PC-3 (cell line): ENCODE results near the gene ACKR3.

Experiments used
- EZH2 ChIP-seq: fragments of 300-600 bp; sonication (generic); IDR thresholded peaks from one replicate; pipeline ENCODE4 v1.6.1; 2017; ENCODE audit warnings: antibody characterized with exemption, mild to moderate bottlenecking, low read length; ENCODE audit not compliant: unreplicated experiment
- EZH2phosphoT487 ChIP-seq: fragments of 300-600 bp; sonication (generic); IDR thresholded peaks from 2 replicates; pipeline ENCODE4 v1.6.1; 2018; ENCODE audit warnings: mild to moderate bottlenecking, antibody characterized with exemption, low read length, borderline replicate concordance
- TF ChIP-seq, protein P1 (sequence below): fragments of 300-600 bp; sonication (generic); conservative IDR thresholded peaks from 2 replicates; pipeline ENCODE4 v1.5.1; 2017; ENCODE audit warnings: antibody characterized with exemption, low read depth, mild to moderate bottlenecking, low read length

- TF ChIP-seq, protein P1, sequence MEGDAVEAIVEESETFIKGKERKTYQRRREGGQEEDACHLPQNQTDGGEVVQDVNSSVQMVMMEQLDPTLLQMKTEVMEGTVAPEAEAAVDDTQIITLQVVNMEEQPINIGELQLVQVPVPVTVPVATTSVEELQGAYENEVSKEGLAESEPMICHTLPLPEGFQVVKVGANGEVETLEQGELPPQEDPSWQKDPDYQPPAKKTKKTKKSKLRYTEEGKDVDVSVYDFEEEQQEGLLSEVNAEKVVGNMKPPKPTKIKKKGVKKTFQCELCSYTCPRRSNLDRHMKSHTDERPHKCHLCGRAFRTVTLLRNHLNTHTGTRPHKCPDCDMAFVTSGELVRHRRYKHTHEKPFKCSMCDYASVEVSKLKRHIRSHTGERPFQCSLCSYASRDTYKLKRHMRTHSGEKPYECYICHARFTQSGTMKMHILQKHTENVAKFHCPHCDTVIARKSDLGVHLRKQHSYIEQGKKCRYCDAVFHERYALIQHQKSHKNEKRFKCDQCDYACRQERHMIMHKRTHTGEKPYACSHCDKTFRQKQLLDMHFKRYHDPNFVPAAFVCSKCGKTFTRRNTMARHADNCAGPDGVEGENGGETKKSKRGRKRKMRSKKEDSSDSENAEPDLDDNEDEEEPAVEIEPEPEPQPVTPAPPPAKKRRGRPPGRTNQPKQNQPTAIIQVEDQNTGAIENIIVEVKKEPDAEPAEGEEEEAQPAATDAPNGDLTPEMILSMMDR, result no peak
- TF ChIP-seq EZH2 (no peak), EZH2phosphoT487 (no peak)
These were observed 39.1 kb downstream of the ACKR3 start for GRCh38 chr2:236608710-236609109.
